Fibroblast of villous mesenchyme (primary cell): ENCODE measurements around the gene DNAJB8. TPM values are rescaled to one million over a fixed set of nuclear protein-coding genes. Genes with fewer than 3 reads are reported as not detected.

ENCODE experiments used
- DNase-seq: peaks from one replicate; pipeline ENCODE4 v3.0.0-alpha.2; 2010; ENCODE audit warnings: low read depth
- H3K4me3 ChIP-seq: 2 replicates; pipeline ENCODE4 v1.5.1; 2011; ENCODE audit warnings: low read depth, mild to moderate bottlenecking, low read length
- CTCF ChIP-seq: IDR thresholded peaks from 2 replicates; pipeline ENCODE4 v1.5.1; 2012; ENCODE audit warnings: low read depth, mild to moderate bottlenecking, low read length; ENCODE audit not compliant: insufficient read depth
- total RNA-seq: library from RNA; depleted of rRNA; stranded (reverse); fragments of >200 nt; gene quantifications from 2 replicates; pipeline ENCODE4 v1.2.3, GENCODE V29; 2012

DNAJB8 gene
- total RNA-seq, 1 donor = not detected

GRCh38 chr3:128429751-128430150, 36.9 kb downstream of the DNAJB8 start:
- no peak for TF ChIP-seq CTCF
- no peak for DNase-seq
- H3K4me3 ChIP-seq = no peak overlapping the region

DNA sequence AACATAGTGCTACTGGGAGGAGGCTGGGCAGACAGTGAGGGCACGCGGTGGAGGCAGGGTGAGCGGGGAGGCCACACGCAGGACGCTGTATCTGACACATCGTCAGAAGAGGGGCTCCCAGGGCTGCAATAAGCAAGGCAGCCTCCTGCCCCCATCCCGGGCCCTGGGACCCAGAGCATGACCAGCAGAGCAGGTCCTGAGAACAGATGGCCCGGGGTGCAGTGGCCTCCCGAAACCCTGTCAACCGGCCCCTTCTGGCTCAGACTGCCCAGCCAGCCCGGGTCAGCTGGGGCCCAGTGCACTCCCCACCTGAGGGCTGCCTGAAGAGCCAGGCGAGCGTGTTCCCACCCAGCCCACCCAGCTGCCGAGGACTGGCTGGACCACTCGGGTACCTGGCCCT, 37.4 kb downstream of the DNAJB8 start:
- H3K4me3 ChIP-seq = no peak overlapping the region
- no peak for DNase-seq
- no peak for TF ChIP-seq CTCF

DNA sequence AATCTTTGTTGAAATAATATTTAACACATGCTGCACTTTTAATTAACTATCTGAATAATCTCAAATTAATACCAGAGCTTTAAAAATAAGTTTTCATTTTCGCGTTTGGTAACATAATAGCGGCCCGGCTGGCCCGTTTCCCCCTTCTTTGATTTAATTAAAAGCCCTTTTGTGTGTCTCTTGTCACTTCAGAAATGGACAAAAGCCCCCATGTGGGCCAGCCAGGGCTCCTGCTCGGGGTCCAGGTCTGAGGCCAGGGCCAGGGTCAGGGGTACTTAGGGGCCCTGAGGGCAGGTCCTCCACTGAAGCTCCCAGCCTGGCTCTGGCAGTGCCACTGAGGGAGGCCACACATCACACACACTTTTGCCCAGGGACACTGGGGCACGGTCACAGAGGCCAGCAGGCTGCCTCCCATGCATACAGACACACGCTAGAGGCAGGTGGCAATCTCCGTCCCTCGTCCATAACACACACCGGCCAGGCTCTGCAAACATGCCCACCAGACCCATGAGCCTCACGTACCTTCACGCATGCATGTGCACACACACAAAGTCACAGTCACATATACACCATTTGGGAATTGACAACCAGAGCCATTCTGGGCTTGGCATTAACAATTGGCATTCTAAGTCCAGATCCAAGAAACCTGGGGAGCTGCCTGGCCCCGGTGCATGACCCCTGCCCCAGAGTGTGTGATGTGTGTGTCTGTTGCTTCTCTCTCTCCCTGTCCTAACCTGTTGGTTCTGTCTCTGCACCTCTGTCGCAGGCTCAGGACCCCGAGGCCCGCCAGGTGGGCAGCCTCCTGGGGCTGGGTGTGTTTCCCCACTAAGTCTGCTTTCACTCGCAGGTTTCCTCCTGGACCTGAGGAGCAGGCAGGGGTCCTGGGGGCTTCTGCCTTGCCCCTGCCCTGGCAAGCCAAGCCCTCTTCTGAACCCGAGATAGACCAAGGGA, 38.5 kb downstream of the DNAJB8 start:
- no peak overlapping the region for H3K4me3 ChIP-seq
- TF ChIP-seq CTCF = no peak
- DNase-seq = no peak

DNA sequence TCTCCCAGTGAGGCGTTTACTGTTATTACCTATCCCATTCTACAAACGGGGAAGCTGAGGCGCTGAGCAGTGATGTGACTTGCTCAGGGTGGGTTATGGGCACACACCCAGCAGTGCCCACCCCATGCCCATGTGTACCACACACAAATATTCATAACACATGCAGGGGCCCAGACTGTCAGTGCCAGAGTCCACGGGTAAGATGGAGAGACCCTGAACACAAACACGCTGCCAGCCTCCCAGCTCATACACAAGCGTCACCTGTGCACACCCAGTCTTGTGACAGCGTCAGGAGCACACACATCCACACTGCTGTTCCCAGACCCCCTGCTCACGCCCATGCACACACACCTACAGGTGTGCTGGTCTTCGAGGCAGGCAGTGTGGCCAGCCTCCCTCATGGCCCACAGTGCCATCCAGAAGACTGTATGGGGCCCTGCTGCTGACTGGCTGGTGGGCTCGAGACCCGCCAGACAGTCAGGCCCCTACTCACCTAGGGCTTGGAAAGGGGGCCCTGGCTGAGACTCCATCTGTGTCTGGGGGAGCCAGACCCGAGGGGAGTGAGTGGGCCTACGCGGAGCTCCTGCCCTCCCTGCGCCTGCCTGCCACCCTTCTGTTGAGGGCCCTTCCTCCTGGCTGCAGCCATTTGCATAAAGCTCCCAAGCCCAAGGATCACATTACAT, 39.4 kb downstream of the DNAJB8 start:
- DNase-seq = no peak
- no peak for TF ChIP-seq CTCF
- no peak overlapping the region for H3K4me3 ChIP-seq

GRCh38 chr3:128426128-128426921, 40.4 kb downstream of the DNAJB8 start:
- DNase-seq = peak; percentile 21
- H3K4me3 ChIP-seq = peak overlapping the region; percentile 21
- peak; percentile 70 for TF ChIP-seq CTCF

DNA sequence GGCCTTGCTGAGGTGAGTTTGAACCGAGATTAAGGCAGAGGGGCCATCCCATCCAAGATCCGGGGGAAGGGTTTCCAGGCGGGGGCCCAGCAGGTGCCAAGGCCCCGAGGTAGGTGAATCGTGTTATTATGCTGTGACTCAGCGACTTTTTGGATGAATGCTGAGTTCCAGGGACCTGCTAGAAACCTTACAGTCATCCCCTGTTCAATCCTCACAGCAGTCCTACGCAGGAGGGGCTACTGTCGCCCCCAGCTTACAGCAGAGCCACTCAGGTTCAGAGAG, 40.9 kb downstream of the DNAJB8 start:
- DNase-seq = no peak
- no peak for TF ChIP-seq CTCF
- no peak overlapping the region for H3K4me3 ChIP-seq
